ENCODE measurements around the gene EEFSEC.

DNA sequence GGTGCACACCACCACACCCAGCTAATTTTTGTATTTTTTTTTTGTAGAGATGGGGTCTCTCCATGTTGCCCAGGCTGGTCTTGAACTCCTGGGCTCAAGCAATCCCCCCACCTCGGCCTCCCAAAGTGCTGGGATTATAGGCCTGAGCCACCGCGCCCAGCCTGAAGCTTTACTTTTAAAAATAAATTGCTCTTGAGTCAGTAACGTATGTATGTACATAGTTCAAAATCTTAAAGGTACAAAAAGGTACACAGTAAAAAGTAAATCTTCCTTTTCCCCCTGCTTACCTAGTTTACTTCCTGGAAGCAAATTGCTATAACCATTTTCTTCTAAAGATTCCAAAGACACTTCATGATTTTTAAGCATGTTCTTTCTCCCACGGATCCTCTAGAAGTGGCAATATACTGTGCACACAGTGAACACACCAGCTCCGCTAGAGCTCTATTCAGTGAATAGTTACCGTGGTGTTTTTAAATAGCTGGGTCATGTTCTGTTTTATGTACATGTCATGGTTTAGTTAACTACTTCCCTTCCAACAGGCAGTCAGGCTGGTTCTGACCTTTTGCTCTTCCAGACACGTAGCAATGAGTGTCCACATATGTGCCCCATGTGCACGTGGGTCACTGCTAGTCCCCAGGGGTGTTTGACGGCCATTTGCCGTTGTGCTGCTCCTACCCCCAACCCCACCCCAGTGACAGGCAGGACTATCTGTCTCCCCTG, 82.1 kb downstream of the EEFSEC start:
- TF ChIP-seq POLR2A (IDR thresholded peaks at IDR 0.05), result no peak
- TF ChIP-seq, protein P1, sequence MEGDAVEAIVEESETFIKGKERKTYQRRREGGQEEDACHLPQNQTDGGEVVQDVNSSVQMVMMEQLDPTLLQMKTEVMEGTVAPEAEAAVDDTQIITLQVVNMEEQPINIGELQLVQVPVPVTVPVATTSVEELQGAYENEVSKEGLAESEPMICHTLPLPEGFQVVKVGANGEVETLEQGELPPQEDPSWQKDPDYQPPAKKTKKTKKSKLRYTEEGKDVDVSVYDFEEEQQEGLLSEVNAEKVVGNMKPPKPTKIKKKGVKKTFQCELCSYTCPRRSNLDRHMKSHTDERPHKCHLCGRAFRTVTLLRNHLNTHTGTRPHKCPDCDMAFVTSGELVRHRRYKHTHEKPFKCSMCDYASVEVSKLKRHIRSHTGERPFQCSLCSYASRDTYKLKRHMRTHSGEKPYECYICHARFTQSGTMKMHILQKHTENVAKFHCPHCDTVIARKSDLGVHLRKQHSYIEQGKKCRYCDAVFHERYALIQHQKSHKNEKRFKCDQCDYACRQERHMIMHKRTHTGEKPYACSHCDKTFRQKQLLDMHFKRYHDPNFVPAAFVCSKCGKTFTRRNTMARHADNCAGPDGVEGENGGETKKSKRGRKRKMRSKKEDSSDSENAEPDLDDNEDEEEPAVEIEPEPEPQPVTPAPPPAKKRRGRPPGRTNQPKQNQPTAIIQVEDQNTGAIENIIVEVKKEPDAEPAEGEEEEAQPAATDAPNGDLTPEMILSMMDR (IDR thresholded peaks at IDR 0.05), result no peak
- no peak for TF ChIP-seq EP300 (IDR thresholded peaks at IDR 0.05)
